ENCODE data around the gene NAB2. TPM values are rescaled to one million over a fixed set of nuclear protein-coding genes. Genes with fewer than 3 reads are reported as not detected.

NAB2 gene
- total RNA-seq, 4 donors from 2014 or later: 44.1 to 89.6 (median 64.6) TPM

DNA sequence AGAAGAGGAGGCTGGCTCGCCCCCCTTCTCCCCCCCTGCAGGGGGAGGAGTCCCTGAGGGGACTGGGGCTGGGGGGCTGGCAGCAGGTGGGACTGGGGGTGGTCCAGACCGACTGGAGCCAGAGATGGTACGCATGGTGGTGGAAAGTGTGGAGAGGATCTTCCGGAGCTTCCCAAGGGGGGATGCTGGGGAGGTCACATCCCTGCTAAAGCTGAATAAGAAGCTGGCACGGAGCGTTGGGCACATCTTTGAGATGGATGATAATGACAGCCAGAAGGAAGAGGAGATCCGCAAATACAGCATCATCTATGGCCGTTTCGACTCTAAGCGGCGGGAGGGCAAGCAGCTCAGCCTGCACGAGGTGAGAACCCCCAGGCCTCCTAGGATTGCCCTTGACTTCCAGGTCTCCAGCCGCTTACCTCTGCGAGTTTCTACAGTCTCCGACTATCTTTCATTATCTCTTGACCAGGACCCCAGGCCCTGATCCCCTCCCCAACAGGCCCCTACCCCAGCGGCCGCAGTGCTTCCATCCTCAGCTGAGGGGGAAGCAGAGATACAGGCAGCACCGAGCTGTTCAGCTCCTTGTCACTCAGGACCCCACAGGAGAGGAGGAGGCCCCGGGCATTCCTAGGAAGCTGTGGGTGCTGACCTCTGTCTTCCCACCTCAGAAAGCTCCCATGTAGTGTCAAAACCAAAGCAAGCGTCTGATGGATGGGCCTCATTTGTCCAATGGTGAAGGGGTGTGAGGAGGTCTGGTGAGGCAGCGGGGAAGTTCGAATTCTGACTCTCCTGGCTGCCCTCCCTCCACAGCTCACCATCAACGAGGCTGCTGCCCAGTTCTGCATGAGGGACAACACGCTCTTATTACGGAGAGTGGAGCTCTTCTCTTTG is 3.0 kb downstream of the NAB2 start:
- 77% methylated on average over 25 of the region's 25 CpGs for WGBS, 2 donors
- DNase-seq (ENCODE audit: low spot score in 2 of 2): no peak
- intact Hi-C loops (cut with DNase I; ENCODE audit: low total_unique reads): no loop called here
- no peak overlapping the region for H3K4me3 ChIP-seq (ENCODE audit: low read depth, poor library complexity, severe bottlenecking)
- TF ChIP-seq, protein P1, sequence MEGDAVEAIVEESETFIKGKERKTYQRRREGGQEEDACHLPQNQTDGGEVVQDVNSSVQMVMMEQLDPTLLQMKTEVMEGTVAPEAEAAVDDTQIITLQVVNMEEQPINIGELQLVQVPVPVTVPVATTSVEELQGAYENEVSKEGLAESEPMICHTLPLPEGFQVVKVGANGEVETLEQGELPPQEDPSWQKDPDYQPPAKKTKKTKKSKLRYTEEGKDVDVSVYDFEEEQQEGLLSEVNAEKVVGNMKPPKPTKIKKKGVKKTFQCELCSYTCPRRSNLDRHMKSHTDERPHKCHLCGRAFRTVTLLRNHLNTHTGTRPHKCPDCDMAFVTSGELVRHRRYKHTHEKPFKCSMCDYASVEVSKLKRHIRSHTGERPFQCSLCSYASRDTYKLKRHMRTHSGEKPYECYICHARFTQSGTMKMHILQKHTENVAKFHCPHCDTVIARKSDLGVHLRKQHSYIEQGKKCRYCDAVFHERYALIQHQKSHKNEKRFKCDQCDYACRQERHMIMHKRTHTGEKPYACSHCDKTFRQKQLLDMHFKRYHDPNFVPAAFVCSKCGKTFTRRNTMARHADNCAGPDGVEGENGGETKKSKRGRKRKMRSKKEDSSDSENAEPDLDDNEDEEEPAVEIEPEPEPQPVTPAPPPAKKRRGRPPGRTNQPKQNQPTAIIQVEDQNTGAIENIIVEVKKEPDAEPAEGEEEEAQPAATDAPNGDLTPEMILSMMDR (IDR thresholded peaks at IDR 0.05): no peak
- no peak for TF ChIP-seq POLR2A (IDR thresholded peaks at IDR 0.05)

DNA sequence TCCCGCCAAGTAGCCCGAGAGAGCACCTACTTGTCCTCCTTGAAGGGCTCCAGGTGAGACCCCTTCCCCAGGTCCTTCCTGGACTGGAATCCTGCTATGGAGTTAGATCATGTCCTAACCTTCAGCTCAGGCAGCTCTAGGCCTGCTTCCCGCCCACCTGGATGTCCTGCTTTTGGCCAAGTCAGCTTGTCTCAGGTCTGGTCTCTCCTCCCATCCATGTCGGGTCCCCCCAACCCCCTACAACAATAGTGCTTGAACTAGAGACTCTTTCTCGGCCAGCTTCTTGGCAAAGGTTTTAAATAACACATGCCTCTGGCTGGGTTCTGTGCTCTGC is 3.6 kb downstream of the NAB2 start:
- intact Hi-C loops (cut with DNase I; ENCODE audit: low total_unique reads): no loop called here
- DNase-seq (ENCODE audit: low spot score in 2 of 2): no peak
- WGBS, 2 donors: 68 to 70% methylated on average over 5 of the region's 5 CpGs
- H3K4me3 ChIP-seq (ENCODE audit: low read depth, poor library complexity, severe bottlenecking): no peak overlapping the region
- TF ChIP-seq, protein P1 (IDR thresholded peaks at IDR 0.05): no peak
- no peak for TF ChIP-seq POLR2A (IDR thresholded peaks at IDR 0.05)

DNA sequence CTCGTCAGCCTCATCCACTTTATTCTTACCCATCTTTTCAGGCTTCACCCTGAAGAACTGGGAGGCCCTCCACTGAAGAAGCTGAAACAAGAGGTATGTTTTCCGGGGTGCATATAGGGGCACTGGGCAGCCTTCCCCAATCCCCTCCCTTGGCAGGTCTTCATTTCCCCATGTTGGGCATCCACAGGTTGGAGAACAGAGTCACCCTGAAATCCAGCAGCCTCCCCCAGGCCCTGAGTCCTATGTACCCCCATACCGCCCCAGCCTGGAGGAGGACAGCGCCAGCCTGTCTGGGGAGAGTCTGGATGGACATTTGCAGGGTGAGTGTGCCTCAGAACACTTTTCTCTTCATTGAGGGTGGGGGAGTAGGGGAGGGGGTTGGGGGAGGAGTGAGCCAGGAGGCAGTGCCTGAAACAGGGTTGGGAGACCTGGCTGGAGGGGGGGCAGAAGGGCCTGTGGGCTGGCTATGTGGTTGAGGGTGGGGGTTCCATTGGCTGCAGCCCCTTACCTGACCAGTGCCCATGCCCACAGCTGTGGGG is 4.0 kb downstream of the NAB2 start:
- H3K4me3 ChIP-seq (ENCODE audit: low read depth, poor library complexity, severe bottlenecking): no peak overlapping the region
- no peak for DNase-seq (ENCODE audit: low spot score in 2 of 2)
- 67 to 73% methylated on average over 4 of the region's 4 CpGs for WGBS, 2 donors
- no peak for TF ChIP-seq POLR2A (IDR thresholded peaks at IDR 0.05)
- TF ChIP-seq, protein P1 (IDR thresholded peaks at IDR 0.05): no peak
- intact Hi-C loops (cut with DNase I; ENCODE audit: low total_unique reads): no loop called here

DNA sequence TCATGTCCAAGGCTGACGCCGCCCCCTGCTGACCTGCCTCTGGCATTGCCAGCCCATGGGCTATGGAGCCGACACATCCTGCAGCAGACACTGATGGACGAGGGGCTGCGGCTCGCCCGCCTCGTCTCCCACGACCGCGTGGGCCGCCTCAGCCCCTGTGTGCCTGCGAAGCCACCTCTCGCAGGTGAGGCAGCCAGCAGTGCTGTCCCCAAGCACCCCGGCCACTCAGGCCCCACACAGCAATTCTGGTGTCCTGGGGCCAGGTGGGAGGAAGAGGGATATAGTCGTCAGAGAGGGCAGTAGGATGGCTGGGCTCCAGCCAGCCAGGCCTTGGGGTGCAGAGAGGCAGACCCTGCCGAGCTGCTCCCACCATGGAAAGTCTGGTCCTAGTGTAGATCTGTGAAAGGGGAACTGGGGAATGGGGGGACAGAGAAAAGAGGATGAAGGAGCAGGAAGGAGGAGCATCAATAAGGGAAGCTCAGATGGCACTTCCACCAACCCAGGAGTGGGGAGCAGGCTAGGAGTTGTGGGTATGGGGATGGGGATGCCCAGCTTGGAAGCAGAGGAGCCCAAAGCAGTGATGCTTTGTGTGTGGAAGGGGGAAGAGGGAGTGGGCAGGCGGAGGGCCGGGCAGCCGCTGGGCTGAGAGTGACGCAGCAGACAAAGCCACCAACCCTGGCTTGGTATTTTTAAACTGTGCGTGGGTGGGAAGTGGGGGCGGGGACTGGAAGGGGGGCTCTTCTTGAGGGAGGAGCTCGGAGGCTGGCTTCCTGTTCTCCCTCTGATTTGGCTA is 4.7 kb downstream of the NAB2 start:
- intact Hi-C loops (cut with DNase I; ENCODE audit: low total_unique reads): no loop called here
- TF ChIP-seq, protein P1 (IDR thresholded peaks at IDR 0.05): no peak
- TF ChIP-seq POLR2A (IDR thresholded peaks at IDR 0.05): no peak
- peak; percentile 70 to 94 for DNase-seq (ENCODE audit: low spot score in 2 of 2)
- H3K4me3 ChIP-seq (ENCODE audit: low read depth, poor library complexity, severe bottlenecking): no peak overlapping the region
- 42 to 44% methylated on average over 21 to 24 of the region's 24 CpGs for WGBS, 2 donors

DNA sequence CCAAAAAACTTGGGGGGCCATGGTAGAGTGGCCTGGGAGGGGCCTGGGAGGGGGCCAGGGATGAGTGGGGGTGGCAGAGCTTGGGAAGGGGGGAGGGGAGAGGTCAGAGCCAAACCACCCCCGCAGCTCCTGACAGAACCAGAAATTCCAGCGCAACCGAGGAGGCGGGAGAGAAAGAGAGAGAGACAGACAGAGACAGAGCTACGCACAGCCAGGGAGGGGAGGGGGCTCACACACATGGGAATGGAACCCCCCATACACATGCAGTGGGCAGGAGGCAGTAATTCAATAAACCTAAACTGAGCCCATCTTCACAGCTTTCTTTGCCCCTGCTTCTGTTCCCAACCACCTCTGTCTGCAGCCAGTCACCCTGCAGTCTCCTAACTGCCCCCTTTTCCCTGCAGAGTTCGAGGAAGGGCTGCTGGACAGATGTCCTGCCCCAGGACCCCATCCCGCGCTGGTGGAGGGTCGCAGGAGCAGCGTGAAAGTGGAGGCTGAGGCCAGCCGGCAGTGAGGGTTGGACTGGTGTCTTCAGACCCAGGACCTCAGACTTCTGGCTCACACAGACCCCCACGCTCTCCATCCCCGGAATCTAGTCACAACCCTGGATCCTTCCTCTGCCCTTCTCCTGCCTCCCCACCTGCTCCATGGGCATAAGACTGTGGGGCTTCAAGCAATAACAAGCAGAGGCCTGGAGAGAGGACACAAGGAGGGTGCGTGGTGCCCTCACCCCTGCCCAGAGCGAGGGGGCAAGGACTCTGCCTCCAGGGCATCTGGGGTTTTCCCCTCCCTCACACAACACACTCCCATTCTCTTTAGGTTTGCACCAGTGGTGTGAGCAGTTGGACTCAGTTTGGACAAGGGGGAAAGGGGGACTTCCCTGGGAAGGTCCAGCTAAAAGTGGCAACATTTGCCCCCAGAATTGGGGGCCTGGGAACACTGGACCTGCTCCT is 5.6 kb downstream of the NAB2 start:
- intact Hi-C loops (cut with DNase I; ENCODE audit: low total_unique reads): no loop called here
- H3K4me3 ChIP-seq (ENCODE audit: low read depth, poor library complexity, severe bottlenecking): no peak overlapping the region
- TF ChIP-seq POLR2A (IDR thresholded peaks at IDR 0.05): no peak
- TF ChIP-seq, protein P1 (IDR thresholded peaks at IDR 0.05): no peak
- WGBS, 2 donors: 31 to 39% methylated on average over 15 of the region's 15 CpGs
- DNase-seq (ENCODE audit: low spot score in 2 of 2): peak in 1 of 2 donors; percentile 85
